K562 (cell line): ENCODE data around the gene MBOAT1. TPM values are rescaled to one million over a fixed set of nuclear protein-coding genes. Genes with fewer than 3 reads are reported as not detected.

Source experiments
- CHD1 ChIP-seq: fragments of 200-600 bp; sonication (generic); IDR thresholded peaks from one replicate; pipeline ENCODE4 v1.6.1; 2012; ENCODE audit warnings: mild to moderate bottlenecking, moderate library complexity, low read length, inconsistent platforms
- FOXP1 ChIP-seq: sonication (generic); formaldehyde crosslinking; IDR thresholded peaks from 2 replicates; pipeline ENCODE4 v1.8.0; 2022; ENCODE audit warnings: mild to moderate bottlenecking, missing genetic modification reagents
- LCOR ChIP-seq: sonication (generic); formaldehyde crosslinking; IDR thresholded peaks from 2 replicates; pipeline ENCODE4 v1.8.0; 2022; ENCODE audit warnings: mild to moderate bottlenecking, missing genetic modification reagents
- MIER1 ChIP-seq: fragments of 450-650 bp; IDR thresholded peaks from 2 replicates; pipeline ENCODE4 v1.6.1; 2016; ENCODE audit warnings: antibody characterized with exemption, mild to moderate bottlenecking, low read depth
- RCOR1 ChIP-seq, 2 experiments: IDR thresholded peaks; 2 replicates each; pipeline ENCODE4 v1.6.1; 2012; ENCODE audit warnings: low read depth in 2 of 2, low read length in 2 of 2, borderline replicate concordance in 1 of 2, improper control_type of control experiment in 1 of 2
- ZBTB7A ChIP-seq: IDR thresholded peaks from 2 replicates; pipeline ENCODE4 v1.6.1; 2011; ENCODE audit warnings: low read depth, mild to moderate bottlenecking, low read length, moderate library complexity, borderline replicate concordance; ENCODE audit not compliant: control insufficient read depth
- polyA plus RNA-seq, 8 experiments: library from polyadenylated mRNA; depleted of rRNA in 4 of 8; stranded (reverse) in 5 of 8; unstranded in 3 of 8; fragments of >200 nt; fragmentation: Nextera tagmentation in 2 of 8; fragmentation: Illumina TruSeq in 1 of 8; extraction: Ambion mirVana in 2 of 8; extraction: Trizol in 1 of 8; gene quantifications; 2 replicates each; pipeline versions ENCODE4 v1.2.1 to v1.2.3, GENCODE V29; 2011 to 2014; ENCODE audit warnings: inconsistent platforms in 1 of 8, missing spikeins in 1 of 8
- total RNA-seq, 7 experiments: library from RNA; depleted of rRNA in 6 of 7; stranded (reverse); fragments of >200 nt in 6 of 7; fragmentation: Illumina TruSeq in 2 of 7; extraction: Trizol in 2 of 7; gene quantifications; 2 replicates each; pipeline versions ENCODE4 v1.2.1 to v1.2.3, GENCODE V29; 2011 to 2021; ENCODE audit warnings: low replicate concordance in 1 of 7
- TF ChIP-seq, protein P1 (sequence below), 2 experiments: fragments of 450-650 bp in 1 of 2; sonication (generic) in 1 of 2; formaldehyde crosslinking in 1 of 2; IDR thresholded peaks; 2 replicates each; pipeline versions ENCODE4 v1.7.1 to v1.9.0; 2016 to 2022; ENCODE audit warnings: inconsistent platforms in 1 of 2, mild to moderate bottlenecking in 1 of 2, missing genetic modification reagents in 1 of 2
- TF ChIP-seq, protein P2 (sequence below): sonication (generic); formaldehyde crosslinking; IDR thresholded peaks from 2 replicates; pipeline ENCODE4 v1.8.0; 2023; ENCODE audit warnings: mild to moderate bottlenecking, missing genetic modification reagents
- TF ChIP-seq, protein P3 (sequence below), 2 experiments: fragments of 450-650 bp; IDR thresholded peaks; 2 replicates each; pipeline ENCODE4 v1.6.1; 2018; ENCODE audit warnings: mild to moderate bottlenecking in 2 of 2, low read depth in 1 of 2; ENCODE audit not compliant: partially characterized antibody in 2 of 2

Gene MBOAT1
- total and polyA plus RNA-seq, 9 of the 15 experiments (the other 6 are each of a cell fraction or from before 2014, with no cell fraction given): 0.13 to 16.5 (median 10.3) TPM

GRCh38 chr6:20211941-20212391 is 303 bp downstream of the MBOAT1 start (continued):
- TF ChIP-seq LCOR (CRISPR knock-in tag) (peak; percentile 30; the same call in 1 of the 2 replicates), FOXP1 (CRISPR knock-in tag) (peak; percentile 78; the same call in 1 of the 2 replicates), ZBTB7A (no peak), RCOR1 (IDR thresholded peaks at IDR 0.05; ENCODE audit: borderline replicate concordance in 1 of 2, low read depth in 2 of 2, low read length in 2 of 2) (no peak), MIER1 (0 out of 2 replicates have a peak, but pooled peaks have one; percentile 52), CHD1 (peak; percentile 88)
- TF ChIP-seq, protein P1, sequence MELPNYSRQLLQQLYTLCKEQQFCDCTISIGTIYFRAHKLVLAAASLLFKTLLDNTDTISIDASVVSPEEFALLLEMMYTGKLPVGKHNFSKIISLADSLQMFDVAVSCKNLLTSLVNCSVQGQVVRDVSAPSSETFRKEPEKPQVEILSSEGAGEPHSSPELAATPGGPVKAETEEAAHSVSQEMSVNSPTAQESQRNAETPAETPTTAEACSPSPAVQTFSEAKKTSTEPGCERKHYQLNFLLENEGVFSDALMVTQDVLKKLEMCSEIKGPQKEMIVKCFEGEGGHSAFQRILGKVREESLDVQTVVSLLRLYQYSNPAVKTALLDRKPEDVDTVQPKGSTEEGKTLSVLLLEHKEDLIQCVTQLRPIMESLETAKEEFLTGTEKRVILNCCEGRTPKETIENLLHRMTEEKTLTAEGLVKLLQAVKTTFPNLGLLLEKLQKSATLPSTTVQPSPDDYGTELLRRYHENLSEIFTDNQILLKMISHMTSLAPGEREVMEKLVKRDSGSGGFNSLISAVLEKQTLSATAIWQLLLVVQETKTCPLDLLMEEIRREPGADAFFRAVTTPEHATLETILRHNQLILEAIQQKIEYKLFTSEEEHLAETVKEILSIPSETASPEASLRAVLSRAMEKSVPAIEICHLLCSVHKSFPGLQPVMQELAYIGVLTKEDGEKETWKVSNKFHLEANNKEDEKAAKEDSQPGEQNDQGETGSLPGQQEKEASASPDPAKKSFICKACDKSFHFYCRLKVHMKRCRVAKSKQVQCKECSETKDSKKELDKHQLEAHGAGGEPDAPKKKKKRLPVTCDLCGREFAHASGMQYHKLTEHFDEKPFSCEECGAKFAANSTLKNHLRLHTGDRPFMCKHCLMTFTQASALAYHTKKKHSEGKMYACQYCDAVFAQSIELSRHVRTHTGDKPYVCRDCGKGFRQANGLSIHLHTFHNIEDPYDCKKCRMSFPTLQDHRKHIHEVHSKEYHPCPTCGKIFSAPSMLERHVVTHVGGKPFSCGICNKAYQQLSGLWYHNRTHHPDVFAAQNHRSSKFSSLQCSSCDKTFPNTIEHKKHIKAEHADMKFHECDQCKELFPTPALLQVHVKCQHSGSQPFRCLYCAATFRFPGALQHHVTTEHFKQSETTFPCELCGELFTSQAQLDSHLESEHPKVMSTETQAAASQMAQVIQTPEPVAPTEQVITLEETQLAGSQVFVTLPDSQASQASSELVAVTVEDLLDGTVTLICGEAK (IDR thresholded peaks at IDR 0.05): peak; percentile 63; the same call in 1 of the 2 replicates
- TF ChIP-seq, protein P1 (CRISPR knock-in tag; IDR thresholded peaks at IDR 0.05): no peak
- TF ChIP-seq, protein P2, sequence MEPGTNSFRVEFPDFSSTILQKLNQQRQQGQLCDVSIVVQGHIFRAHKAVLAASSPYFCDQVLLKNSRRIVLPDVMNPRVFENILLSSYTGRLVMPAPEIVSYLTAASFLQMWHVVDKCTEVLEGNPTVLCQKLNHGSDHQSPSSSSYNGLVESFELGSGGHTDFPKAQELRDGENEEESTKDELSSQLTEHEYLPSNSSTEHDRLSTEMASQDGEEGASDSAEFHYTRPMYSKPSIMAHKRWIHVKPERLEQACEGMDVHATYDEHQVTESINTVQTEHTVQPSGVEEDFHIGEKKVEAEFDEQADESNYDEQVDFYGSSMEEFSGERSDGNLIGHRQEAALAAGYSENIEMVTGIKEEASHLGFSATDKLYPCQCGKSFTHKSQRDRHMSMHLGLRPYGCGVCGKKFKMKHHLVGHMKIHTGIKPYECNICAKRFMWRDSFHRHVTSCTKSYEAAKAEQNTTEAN: no peak
- TF ChIP-seq, protein P3, sequence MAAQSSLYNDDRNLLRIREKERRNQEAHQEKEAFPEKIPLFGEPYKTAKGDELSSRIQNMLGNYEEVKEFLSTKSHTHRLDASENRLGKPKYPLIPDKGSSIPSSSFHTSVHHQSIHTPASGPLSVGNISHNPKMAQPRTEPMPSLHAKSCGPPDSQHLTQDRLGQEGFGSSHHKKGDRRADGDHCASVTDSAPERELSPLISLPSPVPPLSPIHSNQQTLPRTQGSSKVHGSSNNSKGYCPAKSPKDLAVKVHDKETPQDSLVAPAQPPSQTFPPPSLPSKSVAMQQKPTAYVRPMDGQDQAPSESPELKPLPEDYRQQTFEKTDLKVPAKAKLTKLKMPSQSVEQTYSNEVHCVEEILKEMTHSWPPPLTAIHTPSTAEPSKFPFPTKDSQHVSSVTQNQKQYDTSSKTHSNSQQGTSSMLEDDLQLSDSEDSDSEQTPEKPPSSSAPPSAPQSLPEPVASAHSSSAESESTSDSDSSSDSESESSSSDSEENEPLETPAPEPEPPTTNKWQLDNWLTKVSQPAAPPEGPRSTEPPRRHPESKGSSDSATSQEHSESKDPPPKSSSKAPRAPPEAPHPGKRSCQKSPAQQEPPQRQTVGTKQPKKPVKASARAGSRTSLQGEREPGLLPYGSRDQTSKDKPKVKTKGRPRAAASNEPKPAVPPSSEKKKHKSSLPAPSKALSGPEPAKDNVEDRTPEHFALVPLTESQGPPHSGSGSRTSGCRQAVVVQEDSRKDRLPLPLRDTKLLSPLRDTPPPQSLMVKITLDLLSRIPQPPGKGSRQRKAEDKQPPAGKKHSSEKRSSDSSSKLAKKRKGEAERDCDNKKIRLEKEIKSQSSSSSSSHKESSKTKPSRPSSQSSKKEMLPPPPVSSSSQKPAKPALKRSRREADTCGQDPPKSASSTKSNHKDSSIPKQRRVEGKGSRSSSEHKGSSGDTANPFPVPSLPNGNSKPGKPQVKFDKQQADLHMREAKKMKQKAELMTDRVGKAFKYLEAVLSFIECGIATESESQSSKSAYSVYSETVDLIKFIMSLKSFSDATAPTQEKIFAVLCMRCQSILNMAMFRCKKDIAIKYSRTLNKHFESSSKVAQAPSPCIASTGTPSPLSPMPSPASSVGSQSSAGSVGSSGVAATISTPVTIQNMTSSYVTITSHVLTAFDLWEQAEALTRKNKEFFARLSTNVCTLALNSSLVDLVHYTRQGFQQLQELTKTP (IDR thresholded peaks at IDR 0.05; ENCODE audit: low read depth in 1 of 2, partially characterized antibody in 2 of 2): peak in 1 of 2 experiments; percentile 58
